Endometrial microvascular endothelial cells (primary cell): ENCODE data around the gene KCTD3. TPM values are rescaled to one million over a fixed set of nuclear protein-coding genes. Genes with fewer than 3 reads are reported as not detected.

Source experiments
- in situ Hi-C: cut with HindIII; loops from 2 replicates; pipeline ENCODE4 v1.10.0; 2017; ENCODE audit warnings: low sequenced_read_pairs, low pct_unique_long_range_greater_than_20kb; ENCODE audit errors: inconsistent ontology term
- total RNA-seq: library from RNA; depleted of rRNA; stranded (reverse); fragments of >200 nt; gene quantifications from one replicate; pipeline ENCODE4 v1.2.3, GENCODE V29; 2015; ENCODE audit errors: inconsistent ontology term

KCTD3 gene
- total RNA-seq, 1 donor from 2014 or later: 22.3 TPM

GRCh38 chr1:215600258-215600792 lies 33.2 kb downstream of the KCTD3 start:
- in situ Hi-C loops: no loop called here

- in situ Hi-C loops: no loop called here
These were observed 33.8 kb downstream of the KCTD3 start for GRCh38 chr1:215600867-215601266.

- in situ Hi-C loops: no loop called here
These were observed 34.2 kb downstream of the KCTD3 start for GRCh38 chr1:215601276-215601675.

- in situ Hi-C loops: no loop called here
These were observed 36.2 kb downstream of the KCTD3 start for GRCh38 chr1:215603319-215603718.

GRCh38 chr1:215605011-215605621 lies 38.0 kb downstream of the KCTD3 start:
- in situ Hi-C loops: no loop called here

GRCh38 chr1:215606036-215606435 lies 38.9 kb downstream of the KCTD3 start:
- in situ Hi-C loops: no loop called here

GRCh38 chr1:215606564-215607168 lies 39.6 kb downstream of the KCTD3 start:
- in situ Hi-C loops: no loop called here

- in situ Hi-C loops: no loop called here
These were observed 40.3 kb downstream of the KCTD3 start for GRCh38 chr1:215607412-215607811.

GRCh38 chr1:215608646-215609045 lies 41.5 kb downstream of the KCTD3 start:
- in situ Hi-C loops: no loop called here

- in situ Hi-C loops: no loop called here
These were observed 45.3 kb downstream of the KCTD3 start for GRCh38 chr1:215612391-215612790.

- in situ Hi-C loops: no loop called here
These were observed 50.9 kb downstream of the KCTD3 start for GRCh38 chr1:215617979-215618378.

- in situ Hi-C loops: no loop called here
These were observed 56.1 kb downstream of the KCTD3 start for GRCh38 chr1:215623162-215623561.

GRCh38 chr1:215625949-215626348 lies 58.8 kb downstream of the KCTD3 start:
- in situ Hi-C loops: no loop called here

- in situ Hi-C loops: no loop called here
These were observed 63.9 kb downstream of the KCTD3 start for GRCh38 chr1:215631040-215631439.

- in situ Hi-C loops: no loop called here
These were observed 64.4 kb downstream of the KCTD3 start for GRCh38 chr1:215631489-215631888.

GRCh38 chr1:215635827-215636226 lies 68.7 kb downstream of the KCTD3 start:
- in situ Hi-C loops: no loop called here

- in situ Hi-C loops: no loop called here
These were observed 69.3 kb downstream of the KCTD3 start for GRCh38 chr1:215636258-215636965.

- in situ Hi-C loops: no loop called here
These were observed 70.0 kb downstream of the KCTD3 start for GRCh38 chr1:215637041-215637573.

- in situ Hi-C loops: no loop called here
These were observed 73.5 kb downstream of the KCTD3 start for GRCh38 chr1:215640429-215641148.
